ENCODE measurements around the gene NOTUM.
A peak's percentile ranks its signal among the peaks of the same experiment; 100 is the strongest.

Gene NOTUM

GRCh38 chr17:81915331-81915730, 45.7 kb downstream of the NOTUM start:
- no peak for DNase-seq (ENCODE audit: low spot score)
- in situ Hi-C loops (cut with MboI; ENCODE audit: low sequenced_read_pairs, unreplicated experiment): no loop called here
- no peak for TF ChIP-seq CTCF (IDR thresholded peaks at IDR 0.05; ENCODE audit: borderline replicate concordance, control extremely low read depth, extremely low read depth, insufficient read depth, missing control alignments)

GRCh38 chr17:81914103-81914850, 46.7 kb downstream of the NOTUM start:
- in situ Hi-C loops (cut with MboI; ENCODE audit: low sequenced_read_pairs, unreplicated experiment): no loop called here
- TF ChIP-seq CTCF (IDR thresholded peaks at IDR 0.05; ENCODE audit: borderline replicate concordance, control extremely low read depth, extremely low read depth, insufficient read depth, missing control alignments): no peak
- no peak for DNase-seq (ENCODE audit: low spot score)

- TF ChIP-seq CTCF (IDR thresholded peaks at IDR 0.05; ENCODE audit: borderline replicate concordance, control extremely low read depth, extremely low read depth, insufficient read depth, missing control alignments): no peak
- in situ Hi-C loops (cut with MboI; ENCODE audit: low sequenced_read_pairs, unreplicated experiment): no loop called here
These were observed 47.4 kb downstream of the NOTUM start for GRCh38 chr17:81913394-81914102.

GRCh38 chr17:81912441-81913309, 48.3 kb downstream of the NOTUM start:
- no peak for DNase-seq (ENCODE audit: low spot score)
- in situ Hi-C loops (cut with MboI; ENCODE audit: low sequenced_read_pairs, unreplicated experiment): no loop called here
- no peak for TF ChIP-seq CTCF (IDR thresholded peaks at IDR 0.05; ENCODE audit: borderline replicate concordance, control extremely low read depth, extremely low read depth, insufficient read depth, missing control alignments)

More at GRCh38 chr17:81913394-81914102, 47.4 kb downstream of the NOTUM start:
- no peak for DNase-seq (ENCODE audit: low spot score)

- no peak for TF ChIP-seq CTCF (IDR thresholded peaks at IDR 0.05; ENCODE audit: borderline replicate concordance, control extremely low read depth, extremely low read depth, insufficient read depth, missing control alignments)
- no peak for DNase-seq (ENCODE audit: low spot score)
- in situ Hi-C loops (cut with MboI; ENCODE audit: low sequenced_read_pairs, unreplicated experiment): no loop called here
These were observed 49.0 kb downstream of the NOTUM start for GRCh38 chr17:81911969-81912368.

- no peak for TF ChIP-seq CTCF (IDR thresholded peaks at IDR 0.05; ENCODE audit: borderline replicate concordance, control extremely low read depth, extremely low read depth, insufficient read depth, missing control alignments)
- peak; percentile 100 for DNase-seq (ENCODE audit: low spot score)
- in situ Hi-C loops (cut with MboI; ENCODE audit: low sequenced_read_pairs, unreplicated experiment): no loop called here
These were observed 49.6 kb downstream of the NOTUM start, which contains the start of gene PCYT2 for GRCh38 chr17:81911277-81911961. Gene PCYT2 (minus strand): TSS chr17:81911399. CDS start chr17:81911355, 44 bp downstream.

All from GM13976 (cell line).